ENCODE results near the gene MTMR12.
"Not testable (repeated sequence)": the region's sequence is repeated elsewhere in the genome, so short reads cannot be mapped to it uniquely, and the experiment has no call there.

Gene MTMR12

GRCh38 chr5:32325616-32326015 lies 12.9 kb upstream of the MTMR12 start:
- H3K4me3 ChIP-seq (ENCODE audit: low read depth, low read length), result no peak overlapping the region
- DNase-seq (ENCODE audit: low read depth), result no peak

GRCh38 chr5:32325062-32325461 lies 12.3 kb upstream of the MTMR12 start:
- no peak overlapping the region for H3K4me3 ChIP-seq (ENCODE audit: low read depth, low read length)
- DNase-seq (ENCODE audit: low read depth), result peak; percentile 20

GRCh38 chr5:32323741-32324140 lies 11.0 kb upstream of the MTMR12 start:
- H3K4me3 ChIP-seq (ENCODE audit: low read depth, low read length), result no peak overlapping the region
- DNase-seq (ENCODE audit: low read depth), result no peak

GRCh38 chr5:32322882-32323281 lies 10.1 kb upstream of the MTMR12 start:
- DNase-seq (ENCODE audit: low read depth), result no peak
- no peak overlapping the region for H3K4me3 ChIP-seq (ENCODE audit: low read depth, low read length)

GRCh38 chr5:32321787-32322186 lies 9.0 kb upstream of the MTMR12 start:
- H3K4me3 ChIP-seq (ENCODE audit: low read depth, low read length); DNase-seq (ENCODE audit: low read depth): not testable (repeated sequence)

GRCh38 chr5:32320576-32320975 lies 7.8 kb upstream of the MTMR12 start:
- no peak for DNase-seq (ENCODE audit: low read depth)
- no peak overlapping the region for H3K4me3 ChIP-seq (ENCODE audit: low read depth, low read length)

- H3K4me3 ChIP-seq (ENCODE audit: low read depth, low read length), result no peak overlapping the region
- no peak for DNase-seq (ENCODE audit: low read depth)
Observed at GRCh38 chr5:32319926-32320543, 7.3 kb upstream of the MTMR12 start.

GRCh38 chr5:32319392-32319791 lies 6.7 kb upstream of the MTMR12 start:
- H3K4me3 ChIP-seq (ENCODE audit: low read depth, low read length), result no peak overlapping the region
- no peak for DNase-seq (ENCODE audit: low read depth)

- DNase-seq (ENCODE audit: low read depth), result no peak
- H3K4me3 ChIP-seq (ENCODE audit: low read depth, low read length), result no peak overlapping the region
Observed at GRCh38 chr5:32317041-32317440, 4.3 kb upstream of the MTMR12 start.

GRCh38 chr5:32315221-32316014 lies 2.7 kb upstream of the MTMR12 start:
- no peak for DNase-seq (ENCODE audit: low read depth)
- H3K4me3 ChIP-seq (ENCODE audit: low read depth, low read length), result no peak overlapping the region

GRCh38 chr5:32314658-32315057 lies 1.9 kb upstream of the MTMR12 start:
- DNase-seq (ENCODE audit: low read depth), result no peak
- H3K4me3 ChIP-seq (ENCODE audit: low read depth, low read length), result no peak overlapping the region

GRCh38 chr5:32314152-32314488 lies 1.4 kb upstream of the MTMR12 start:
- not testable (repeated sequence) for DNase-seq (ENCODE audit: low read depth); H3K4me3 ChIP-seq (ENCODE audit: low read depth, low read length)

GRCh38 chr5:32312197-32312594 lies 543 bp downstream of the MTMR12 start:
- DNase-seq (ENCODE audit: low read depth), result no peak
- peak overlapping the region; percentile 73 for H3K4me3 ChIP-seq (ENCODE audit: low read depth, low read length)

- no peak for DNase-seq (ENCODE audit: low read depth)
- H3K4me3 ChIP-seq (ENCODE audit: low read depth, low read length), result peak overlapping the region; percentile 73
Observed at GRCh38 chr5:32311404-32312196, 1.1 kb downstream of the MTMR12 start.

- H3K4me3 ChIP-seq (ENCODE audit: low read depth, low read length), result no peak overlapping the region
- DNase-seq (ENCODE audit: low read depth), result no peak
Observed at GRCh38 chr5:32309761-32310160, 3.0 kb downstream of the MTMR12 start.

- no peak for DNase-seq (ENCODE audit: low read depth)
- H3K4me3 ChIP-seq (ENCODE audit: low read depth, low read length), result no peak overlapping the region
Observed at GRCh38 chr5:32308946-32309345, 3.8 kb downstream of the MTMR12 start.

GRCh38 chr5:32307769-32308194 lies 5.0 kb downstream of the MTMR12 start:
- no peak for DNase-seq (ENCODE audit: low read depth)
- no peak overlapping the region for H3K4me3 ChIP-seq (ENCODE audit: low read depth, low read length)

GRCh38 chr5:32304622-32305021 lies 8.1 kb downstream of the MTMR12 start:
- DNase-seq (ENCODE audit: low read depth), result no peak
- no peak overlapping the region for H3K4me3 ChIP-seq (ENCODE audit: low read depth, low read length)

GRCh38 chr5:32303755-32304120 lies 9.0 kb downstream of the MTMR12 start:
- DNase-seq (ENCODE audit: low read depth), result no peak
- H3K4me3 ChIP-seq (ENCODE audit: low read depth, low read length), result no peak overlapping the region

Data from skeletal muscle cell (primary cell).